ENCODE data around the gene SYCP1.
"Not testable (repeated sequence)": the region's sequence is repeated elsewhere in the genome, so short reads cannot be mapped to it uniquely, and the experiment has no call there.

SYCP1 gene, protein sequence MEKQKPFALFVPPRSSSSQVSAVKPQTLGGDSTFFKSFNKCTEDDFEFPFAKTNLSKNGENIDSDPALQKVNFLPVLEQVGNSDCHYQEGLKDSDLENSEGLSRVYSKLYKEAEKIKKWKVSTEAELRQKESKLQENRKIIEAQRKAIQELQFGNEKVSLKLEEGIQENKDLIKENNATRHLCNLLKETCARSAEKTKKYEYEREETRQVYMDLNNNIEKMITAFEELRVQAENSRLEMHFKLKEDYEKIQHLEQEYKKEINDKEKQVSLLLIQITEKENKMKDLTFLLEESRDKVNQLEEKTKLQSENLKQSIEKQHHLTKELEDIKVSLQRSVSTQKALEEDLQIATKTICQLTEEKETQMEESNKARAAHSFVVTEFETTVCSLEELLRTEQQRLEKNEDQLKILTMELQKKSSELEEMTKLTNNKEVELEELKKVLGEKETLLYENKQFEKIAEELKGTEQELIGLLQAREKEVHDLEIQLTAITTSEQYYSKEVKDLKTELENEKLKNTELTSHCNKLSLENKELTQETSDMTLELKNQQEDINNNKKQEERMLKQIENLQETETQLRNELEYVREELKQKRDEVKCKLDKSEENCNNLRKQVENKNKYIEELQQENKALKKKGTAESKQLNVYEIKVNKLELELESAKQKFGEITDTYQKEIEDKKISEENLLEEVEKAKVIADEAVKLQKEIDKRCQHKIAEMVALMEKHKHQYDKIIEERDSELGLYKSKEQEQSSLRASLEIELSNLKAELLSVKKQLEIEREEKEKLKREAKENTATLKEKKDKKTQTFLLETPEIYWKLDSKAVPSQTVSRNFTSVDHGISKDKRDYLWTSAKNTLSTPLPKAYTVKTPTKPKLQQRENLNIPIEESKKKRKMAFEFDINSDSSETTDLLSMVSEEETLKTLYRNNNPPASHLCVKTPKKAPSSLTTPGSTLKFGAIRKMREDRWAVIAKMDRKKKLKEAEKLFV

DNA sequence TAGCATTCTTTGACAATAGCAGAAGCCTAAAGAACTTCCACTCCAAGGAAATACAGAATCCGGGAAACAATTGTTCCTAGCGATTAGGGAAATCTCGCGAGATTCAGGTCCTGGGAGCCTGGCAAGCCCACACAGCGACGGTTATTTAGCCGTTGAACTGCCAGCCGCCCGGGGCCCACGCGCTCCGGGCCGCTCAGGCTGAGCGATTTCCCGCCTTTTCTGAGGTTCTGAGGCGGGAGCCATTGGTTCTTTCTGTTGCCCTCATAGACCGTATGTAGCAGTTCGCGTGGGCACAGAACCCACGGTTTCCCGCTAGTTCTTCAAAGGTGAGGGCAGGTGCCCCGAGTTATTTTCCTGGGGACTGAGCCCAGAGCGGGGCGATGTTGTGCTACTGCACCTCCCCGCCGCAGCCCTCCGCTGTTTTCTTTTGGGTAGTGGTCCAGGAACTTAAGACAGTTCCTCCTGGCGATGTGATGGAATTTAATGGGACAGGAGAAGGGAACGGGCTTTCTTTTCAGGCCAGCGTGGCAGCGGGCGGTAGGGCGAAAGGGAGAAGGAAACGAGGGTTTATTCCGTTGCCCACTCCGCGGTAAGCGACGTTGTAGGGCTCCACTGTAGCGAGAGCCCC, at the start of gene SYCP1:
Gene SYCP1, plus strand, starts transcription at position 171 of the 628 bp plus-strand sequence. CDS start 602 bp downstream, outside the sequence.
- H3K9me3 Mint-ChIP-seq: no peaks in the 10 kb centered on the region
- H3K4me3 Mint-ChIP-seq: peak within 1 kb of the TSS; percentile 75 to 83
- peaks cover 12% of the 10 kb centered on the region for H3K4me1 Mint-ChIP-seq
- no peak for ATAC-seq
- peaks cover 31% of the 10 kb centered on the region for H3K27me3 Mint-ChIP-seq
- no peak for DNase-seq
- H3K27ac Mint-ChIP-seq: no peak within 1 kb of the TSS

DNA sequence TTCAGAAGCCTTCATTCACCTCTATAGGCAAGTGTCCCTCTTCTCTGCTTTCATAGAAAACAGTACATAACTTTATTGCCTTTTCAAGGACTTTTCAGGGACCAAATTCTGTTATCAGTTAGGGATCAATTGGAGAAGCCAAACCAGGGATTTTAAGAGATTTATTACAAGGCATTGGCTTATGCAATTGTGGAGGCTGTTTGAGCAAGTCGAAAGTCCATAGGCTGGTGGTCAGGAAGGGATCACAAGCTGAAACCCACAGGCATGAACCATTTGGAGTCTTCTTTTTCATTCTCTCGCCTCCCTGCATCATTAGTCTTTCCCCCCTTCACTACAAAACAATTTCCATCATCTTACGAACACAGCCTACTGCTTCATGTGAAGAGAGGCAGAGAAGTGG, 34.8 kb upstream of the SYCP1 start:
- H3K27me3 Mint-ChIP-seq: no peaks in the 10 kb centered on the region
- H3K9me3 Mint-ChIP-seq: peaks cover 6 to 17% of the 10 kb centered on the region in 2 donors
- no peak for ATAC-seq
- H3K27ac Mint-ChIP-seq: no peak overlapping the region
- H3K4me1 Mint-ChIP-seq: no peaks in the 10 kb centered on the region
- no peak overlapping the region for H3K4me3 Mint-ChIP-seq
- no peak for DNase-seq

DNA sequence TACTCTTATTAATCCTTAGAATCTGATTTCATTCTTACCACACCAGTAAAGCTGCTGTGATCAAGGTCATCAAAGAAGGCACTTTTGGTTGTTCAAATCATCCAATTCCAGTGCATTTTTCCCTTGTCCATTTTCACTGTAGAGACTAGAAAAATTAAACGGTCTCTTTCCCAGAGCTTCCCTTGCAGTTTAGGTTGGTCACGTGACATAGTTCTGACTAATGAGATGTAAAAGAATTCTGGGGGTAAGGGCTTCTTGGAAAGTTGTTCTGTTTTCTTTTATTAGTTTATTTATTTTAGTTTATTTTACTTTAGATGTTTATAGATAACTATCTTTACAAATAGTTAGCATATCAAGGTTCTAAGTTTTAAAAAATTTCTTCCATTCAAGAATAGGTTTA, 34.3 kb upstream of the SYCP1 start:
- DNase-seq: no peak

DNA sequence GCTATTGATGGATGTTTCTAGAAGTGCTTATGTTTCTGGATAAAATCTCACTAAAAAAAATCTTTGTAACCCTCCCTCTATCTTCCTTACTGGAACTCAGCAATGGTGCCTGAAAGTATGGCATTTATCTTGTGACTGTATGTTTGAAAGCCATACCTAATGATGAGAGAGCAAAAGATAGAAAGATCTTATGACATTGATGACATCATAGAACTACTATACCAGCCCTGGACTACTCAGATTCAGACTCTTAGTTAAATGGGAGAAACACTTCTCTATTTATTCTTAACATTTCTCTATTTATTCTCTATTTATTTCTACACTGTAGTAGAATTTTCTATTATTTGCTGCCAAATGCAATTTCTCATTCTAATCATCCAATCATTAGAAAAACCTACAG, 32.7 kb upstream of the SYCP1 start:
- Mint-ChIP-seq H3K27me3 (no peaks in the 10 kb centered on the region), H3K4me3 (no peak overlapping the region), H3K9me3 (peaks cover 10 to 21% of the 10 kb centered on the region in 2 donors)

More for the DNA sequence above, 34.3 kb upstream of the SYCP1 start:
- no peak for ATAC-seq
- Mint-ChIP-seq H3K27me3 (no peaks in the 10 kb centered on the region), H3K4me1 (no peaks in the 10 kb centered on the region), H3K9me3 (peaks cover 10 to 21% of the 10 kb centered on the region in 2 donors), H3K4me3 (no peak overlapping the region), H3K27ac (no peak overlapping the region)

DNA sequence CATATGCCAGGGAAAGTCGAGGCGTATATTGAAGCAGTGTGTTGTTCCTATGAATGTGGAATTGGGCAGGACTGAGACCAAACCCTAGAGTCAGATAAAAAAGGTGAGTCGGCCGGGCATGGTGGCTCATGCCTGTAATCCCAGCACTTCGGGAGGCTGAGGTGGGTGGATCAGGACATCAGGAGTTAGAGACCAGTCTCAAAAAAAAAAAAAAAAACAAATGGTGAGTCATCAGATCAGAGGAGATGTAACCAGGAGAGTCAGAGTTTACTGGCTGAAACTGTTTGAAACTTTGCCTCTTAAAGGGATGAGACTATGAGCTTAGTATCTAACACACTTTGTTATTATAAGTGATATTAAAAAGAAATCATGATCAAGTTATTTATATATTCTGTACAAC, 26.4 kb upstream of the SYCP1 start:
- ATAC-seq: no peak
- H3K27me3 Mint-ChIP-seq: peaks cover 7% of the 10 kb centered on the region
- no peaks in the 10 kb centered on the region for H3K4me1 Mint-ChIP-seq

More for the DNA sequence above, 32.7 kb upstream of the SYCP1 start:
- Mint-ChIP-seq H3K27ac (no peak overlapping the region), H3K4me1 (no peaks in the 10 kb centered on the region)
- no peak for DNase-seq
- ATAC-seq: no peak

DNA sequence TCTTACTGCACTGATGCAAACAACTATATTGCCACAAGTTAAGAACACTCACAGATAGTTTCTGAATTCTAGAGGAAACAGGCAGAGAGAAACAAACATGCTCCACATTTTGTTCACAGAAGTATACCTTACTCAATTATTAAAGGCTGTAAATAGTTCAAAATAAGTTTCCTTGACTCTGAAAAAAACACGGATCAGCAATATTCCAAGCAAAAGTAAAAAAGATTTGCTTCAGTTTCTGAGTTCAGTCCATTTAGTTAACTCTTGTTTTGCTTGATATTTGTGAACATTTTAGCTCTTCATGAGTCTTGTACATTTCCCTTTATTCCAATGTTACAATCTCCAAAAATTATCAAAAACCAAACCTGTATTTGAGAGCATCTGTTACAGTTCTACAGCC, 24.6 kb upstream of the SYCP1 start:
- not testable (repeated sequence) for H3K27ac Mint-ChIP-seq, ATAC-seq, DNase-seq, H3K4me1 Mint-ChIP-seq, H3K9me3 Mint-ChIP-seq, H3K4me3 Mint-ChIP-seq
- H3K27me3 Mint-ChIP-seq: peaks cover 11% of the 10 kb centered on the region

More for the DNA sequence above, 26.4 kb upstream of the SYCP1 start:
- no peak for DNase-seq
- Mint-ChIP-seq H3K4me3 (no peak overlapping the region), H3K9me3 (peaks cover 10 to 13% of the 10 kb centered on the region in 2 donors), H3K27ac (no peak overlapping the region)

DNA sequence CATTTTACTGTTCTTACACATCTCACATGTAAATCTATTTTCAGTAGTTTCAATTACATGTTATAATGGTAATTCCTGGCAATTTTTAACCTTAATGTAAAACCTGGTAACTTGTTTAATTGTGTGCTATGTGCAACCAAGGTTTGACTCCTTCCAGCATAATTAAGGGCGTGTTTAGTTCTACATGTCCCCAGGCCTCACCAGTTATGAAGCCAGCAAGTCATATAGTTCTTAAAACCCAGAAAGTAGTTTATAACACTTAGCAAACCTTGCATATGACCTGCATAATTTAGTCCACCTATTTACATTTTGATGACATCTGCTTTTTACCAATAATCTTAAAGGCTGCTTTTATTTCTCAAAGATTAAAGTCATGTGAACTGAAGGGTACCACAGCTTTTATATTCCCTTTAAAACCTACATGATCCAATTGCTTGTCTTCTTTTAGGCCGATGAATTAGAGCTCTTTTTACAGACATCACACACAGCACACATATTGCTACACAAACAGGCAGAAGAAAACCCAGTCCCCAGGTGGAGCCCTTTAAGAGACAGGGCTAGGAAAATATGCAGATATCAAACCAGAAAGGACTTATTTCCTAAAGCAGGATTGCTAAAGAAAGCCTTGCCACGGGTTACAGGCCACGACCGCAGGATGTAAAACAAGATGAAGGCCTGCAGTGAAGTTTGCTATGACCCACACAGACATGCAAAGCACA, 23.2 kb upstream of the SYCP1 start:
- Mint-ChIP-seq H3K27ac (no peak overlapping the region), H3K9me3 (no peaks in the 10 kb centered on the region), H3K4me3 (no peak overlapping the region), H3K4me1 (no peaks in the 10 kb centered on the region), H3K27me3 (peaks cover 11% of the 10 kb centered on the region)
- DNase-seq: no peak
- no peak for ATAC-seq

DNA sequence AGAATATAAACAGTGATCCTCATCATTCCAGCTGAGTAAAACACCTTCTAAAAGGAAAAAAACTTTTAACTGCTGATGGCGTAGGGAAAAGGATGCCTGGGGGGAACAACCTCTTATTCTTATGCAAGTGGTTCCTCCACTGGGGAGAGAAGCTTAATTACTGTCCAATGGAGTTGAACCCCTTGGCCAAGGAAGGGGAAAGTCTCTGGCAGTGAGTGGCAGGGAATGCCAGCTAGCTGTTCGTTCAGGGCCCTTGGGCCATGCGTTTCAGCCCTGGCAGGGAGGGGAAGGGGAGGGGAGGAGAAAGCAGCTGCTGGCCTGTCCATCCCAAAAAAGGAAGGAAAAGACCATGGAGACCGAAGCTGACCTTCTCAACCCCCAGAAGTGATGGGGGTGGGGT, 22.6 kb upstream of the SYCP1 start:
- no peaks in the 10 kb centered on the region for H3K9me3 Mint-ChIP-seq
- DNase-seq (no peak), ATAC-seq (no peak)
- H3K4me1 Mint-ChIP-seq: no peaks in the 10 kb centered on the region
- H3K27me3 Mint-ChIP-seq: peaks cover 11% of the 10 kb centered on the region
- H3K4me3 Mint-ChIP-seq: no peak overlapping the region
- H3K27ac Mint-ChIP-seq: no peak overlapping the region

DNA sequence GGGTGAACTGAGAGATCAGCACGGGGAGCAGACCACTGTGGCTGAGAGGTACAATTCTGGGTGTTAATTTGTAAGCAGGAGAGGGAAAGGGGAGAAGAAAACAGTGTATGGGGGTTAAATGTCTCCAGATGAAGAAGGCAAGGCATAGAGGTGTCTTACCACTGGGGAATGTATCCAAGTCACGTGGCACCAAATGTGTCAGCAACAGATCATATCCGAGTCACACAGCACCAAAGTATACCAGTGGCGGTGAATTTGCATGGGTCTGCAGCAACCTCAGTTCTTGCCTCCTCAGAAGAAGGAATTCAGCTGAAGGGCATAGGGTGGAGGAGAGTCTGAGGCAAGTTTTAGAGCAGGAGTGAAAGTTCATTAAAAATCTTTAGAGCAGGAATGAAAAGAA, 21.2 kb upstream of the SYCP1 start:
- Mint-ChIP-seq H3K27ac (no peak overlapping the region), H3K27me3 (peaks cover 15% of the 10 kb centered on the region), H3K9me3 (no peaks in the 10 kb centered on the region), H3K4me3 (no peak overlapping the region), H3K4me1 (no peaks in the 10 kb centered on the region)
- no peak for ATAC-seq
- no peak for DNase-seq

DNA sequence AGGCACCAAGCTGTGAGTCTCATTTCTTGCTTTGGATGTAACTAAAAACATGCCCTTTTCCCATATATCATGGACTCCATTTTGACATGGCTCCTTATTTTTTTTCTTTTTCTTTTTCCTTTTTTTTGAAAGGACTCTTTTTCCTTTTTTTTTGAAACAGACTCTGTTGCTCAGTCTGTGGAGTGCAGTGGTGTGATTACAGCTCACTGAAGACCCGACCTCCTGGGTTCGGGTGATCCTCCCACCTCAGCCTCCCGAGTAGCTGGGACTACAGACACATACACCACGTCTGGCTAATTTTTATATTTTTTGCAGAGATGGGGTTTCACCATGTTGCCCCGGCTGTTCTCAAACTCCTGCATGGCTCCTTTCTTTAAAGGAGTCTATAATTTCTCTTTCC, 10.4 kb upstream of the SYCP1 start:
- no peak for ATAC-seq
- Mint-ChIP-seq H3K4me3 (no peak overlapping the region), H3K27ac (no peak overlapping the region), H3K9me3 (no peaks in the 10 kb centered on the region), H3K4me1 (no peaks in the 10 kb centered on the region), H3K27me3 (peaks cover 20% of the 10 kb centered on the region)
- DNase-seq: no peak

DNA sequence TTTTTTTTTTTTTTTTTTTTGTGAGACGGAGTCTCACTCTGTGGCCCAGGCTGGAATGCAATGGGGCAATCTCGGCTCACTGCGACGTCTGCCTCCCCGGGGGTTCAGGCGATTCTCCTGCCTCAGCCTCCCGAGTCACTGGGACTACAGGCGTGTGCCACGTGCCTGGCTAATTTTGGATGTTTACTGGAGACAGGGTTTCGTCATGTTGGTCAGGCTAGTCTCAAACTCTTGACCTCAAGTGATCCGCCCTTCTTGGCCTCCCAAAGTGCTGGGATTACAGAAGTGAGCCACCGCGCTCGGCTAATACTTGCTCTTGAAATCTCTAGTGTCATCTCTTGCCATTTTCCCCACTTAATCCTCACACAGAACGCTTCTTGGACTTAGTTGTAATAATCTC, 1.1 kb upstream of the SYCP1 start:
- H3K4me3 Mint-ChIP-seq: no peak overlapping the region
- peaks cover 31% of the 10 kb centered on the region for H3K27me3 Mint-ChIP-seq
- H3K27ac Mint-ChIP-seq: no peak overlapping the region
- peaks cover 12% of the 10 kb centered on the region for H3K4me1 Mint-ChIP-seq
- no peak for ATAC-seq
- no peaks in the 10 kb centered on the region for H3K9me3 Mint-ChIP-seq
- no peak for DNase-seq

DNA sequence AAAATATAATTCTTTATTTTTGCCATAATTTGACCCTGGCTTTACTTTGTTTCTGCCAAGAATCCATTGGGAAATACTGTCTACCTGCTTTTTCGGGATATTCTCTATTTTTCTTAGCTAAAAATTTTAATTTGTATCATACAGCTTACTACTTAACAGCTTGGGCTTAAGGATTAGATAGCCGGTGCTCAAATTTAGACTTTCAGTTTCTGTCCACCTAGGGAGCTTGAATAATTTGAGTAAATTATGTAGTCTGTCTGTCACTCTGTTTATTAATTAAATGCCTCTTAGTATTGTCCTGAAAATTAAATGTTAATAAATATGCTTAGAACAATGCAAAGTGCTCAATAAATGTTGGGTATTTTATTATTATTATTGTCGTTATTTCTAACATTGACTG, 6.7 kb downstream of the SYCP1 start:
- Mint-ChIP-seq H3K27me3 (peaks cover 24% of the 10 kb centered on the region), H3K9me3 (no peaks in the 10 kb centered on the region), H3K27ac (no peak overlapping the region), H3K4me3 (no peak overlapping the region), H3K4me1 (no peaks in the 10 kb centered on the region)
- no peak for ATAC-seq
- no peak for DNase-seq

DNA sequence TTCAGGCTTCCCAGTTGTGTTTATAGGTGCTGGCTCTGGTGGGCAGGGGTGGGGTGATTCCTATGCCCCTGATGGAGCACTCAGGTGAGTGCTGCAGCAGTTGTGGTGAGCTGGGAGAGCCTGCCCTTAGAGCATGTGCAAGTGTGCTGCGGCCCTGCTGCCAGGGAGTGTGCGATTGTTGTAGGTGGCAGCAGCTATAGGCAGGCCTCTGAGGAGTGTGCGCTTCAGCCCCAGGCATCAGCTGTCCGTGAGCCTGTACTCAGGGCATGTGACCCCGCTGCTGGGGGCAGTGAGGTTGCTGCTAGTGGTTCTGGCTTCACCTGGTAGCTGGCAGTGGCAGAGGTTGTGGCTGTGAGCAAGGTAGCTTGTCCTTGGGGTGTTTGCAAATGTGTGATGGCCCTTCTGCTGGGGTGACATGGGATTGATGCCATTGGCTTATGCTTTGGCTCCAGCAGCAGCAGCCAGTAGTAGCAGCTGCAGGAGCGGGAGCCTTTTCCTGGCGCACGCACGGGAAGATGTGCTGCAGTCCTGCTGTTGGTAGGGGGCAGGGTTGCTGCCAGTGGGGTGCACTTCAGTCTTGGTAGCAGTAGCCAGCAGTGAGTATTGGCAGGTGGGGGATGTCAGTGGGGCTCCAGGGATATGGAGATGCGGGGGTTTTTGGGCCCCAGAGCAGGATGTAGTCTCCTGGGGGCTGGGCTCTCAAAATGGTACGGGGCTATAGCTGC, 37.7 kb downstream of the SYCP1 start:
- ATAC-seq: no peak
- H3K4me3 Mint-ChIP-seq: no peak overlapping the region
- H3K27me3 Mint-ChIP-seq: peaks cover 25% of the 10 kb centered on the region
- no peaks in the 10 kb centered on the region for H3K4me1 Mint-ChIP-seq
- DNase-seq: no peak
- no peaks in the 10 kb centered on the region for H3K9me3 Mint-ChIP-seq
- no peak overlapping the region for H3K27ac Mint-ChIP-seq

DNA sequence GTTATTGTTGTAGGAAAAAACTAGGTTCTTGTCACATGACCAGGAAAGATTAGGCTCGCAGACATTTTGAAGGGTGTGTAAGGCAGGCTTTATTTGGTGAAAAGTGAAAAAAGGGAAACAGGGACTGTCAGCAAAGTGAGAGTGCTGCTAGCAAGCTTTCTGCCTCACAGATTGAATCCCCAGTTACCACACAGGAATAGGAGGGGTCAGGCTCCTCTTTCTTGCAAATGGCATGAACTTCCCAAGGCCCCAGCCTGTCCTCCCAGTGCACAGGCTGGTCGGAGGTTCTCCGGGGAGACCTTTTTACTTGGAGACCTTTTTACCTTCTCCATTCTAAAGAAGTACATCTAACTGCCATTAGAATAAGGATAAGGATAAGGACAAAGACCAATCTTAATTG, 42.1 kb downstream of the SYCP1 start:
- no peak overlapping the region for H3K27ac Mint-ChIP-seq

More for the DNA sequence above, 42.1 kb downstream of the SYCP1 start:
- ATAC-seq: no peak
- Mint-ChIP-seq H3K4me1 (no peaks in the 10 kb centered on the region), H3K4me3 (no peak overlapping the region), H3K9me3 (no peaks in the 10 kb centered on the region), H3K27me3 (peaks cover 36% of the 10 kb centered on the region)
- DNase-seq: no peak

Data from stimulated activated naive CD8-positive, alpha-beta T cell treated with anti-CD3 and anti-CD28 coated beads, Interleukin-15, amount 100 ng/mL, for 72 hours (primary cell).